Measurements from ENCODE around the gene ULK4. TPM values are rescaled to one million over a fixed set of nuclear protein-coding genes. Genes with fewer than 3 reads are reported as not detected.

Gene ULK4
- polyA plus RNA-seq, 1 donor from 2014 or later: 5.6 TPM

Other genes starting within 250 kb of the ULK4 start
- gene TRAK1, start 129.3 kb upstream of the ULK4 start, polyA plus RNA-seq: 24.6 TPM

Data from IgD-negative memory B cell (primary cell).